GM12864 (cell line): ENCODE measurements around the gene NISCH.
A peak's percentile ranks its signal among the peaks of the same experiment; 100 is the strongest.

ENCODE experiments used
- DNase-seq: peaks from one replicate; pipeline ENCODE4 v3.0.0-alpha.2; 2011; ENCODE audit warnings: low read depth
- H3K4me3 ChIP-seq: 2 replicates; pipeline ENCODE4 v1.5.1; 2011; ENCODE audit warnings: mild to moderate bottlenecking, low read depth, low read length, control low read depth
- TF ChIP-seq, protein P1 (sequence below): IDR thresholded peaks from 2 replicates; pipeline ENCODE4 v1.5.1; 2011; ENCODE audit warnings: low read depth, mild to moderate bottlenecking, moderate library complexity, low read length, control low read depth, inconsistent platforms; ENCODE audit errors: missing control alignments

NISCH gene

DNA sequence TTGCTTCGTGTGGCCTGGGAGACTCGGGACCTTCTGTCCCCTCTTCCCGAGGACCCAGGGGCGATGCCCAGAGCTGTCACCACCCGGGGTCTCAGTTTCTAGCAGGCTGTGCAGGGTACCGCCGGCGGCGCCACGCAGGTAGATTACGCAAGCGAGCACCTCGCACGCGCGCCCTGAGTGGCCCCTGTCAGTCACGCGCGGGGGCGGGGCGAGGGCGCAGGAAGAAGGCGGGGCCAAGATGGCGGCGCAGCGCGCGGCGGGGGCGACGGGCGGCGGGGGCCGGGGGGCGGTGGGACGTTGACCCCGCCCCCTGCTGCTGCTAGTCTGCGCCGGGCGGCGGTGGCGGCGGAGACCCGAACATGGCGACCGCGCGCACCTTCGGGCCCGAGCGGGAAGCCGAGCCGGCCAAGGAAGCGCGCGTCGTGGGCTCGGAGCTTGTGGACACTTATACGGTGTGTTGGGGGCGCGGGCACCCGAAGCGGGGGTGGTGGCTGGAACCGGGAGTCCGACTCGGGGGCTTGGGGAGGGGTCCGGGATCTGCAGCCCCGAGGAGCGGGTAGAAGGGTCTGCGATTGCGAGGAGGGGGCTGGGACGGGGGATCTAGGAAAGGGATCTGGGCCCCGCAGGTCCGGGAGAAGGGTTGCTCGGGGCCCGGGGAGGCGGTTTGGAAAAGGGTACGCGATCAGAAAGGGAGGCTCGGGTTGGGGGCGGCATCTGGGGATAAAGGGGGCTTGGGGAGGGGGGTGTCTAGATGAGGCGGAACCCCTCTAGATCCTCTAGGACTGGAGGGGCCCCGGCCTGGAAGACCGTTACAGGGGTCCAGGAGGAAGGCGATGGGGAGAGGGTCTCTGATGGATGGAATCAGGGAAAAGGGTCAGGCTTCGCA lies at the start of gene NISCH:
TSS of gene NISCH (plus strand) at position 322 of the 886 bp plus-strand sequence. CDS start at position 360, 38 bp downstream.
- peak; percentile 43 for DNase-seq
- TF ChIP-seq, protein P1, sequence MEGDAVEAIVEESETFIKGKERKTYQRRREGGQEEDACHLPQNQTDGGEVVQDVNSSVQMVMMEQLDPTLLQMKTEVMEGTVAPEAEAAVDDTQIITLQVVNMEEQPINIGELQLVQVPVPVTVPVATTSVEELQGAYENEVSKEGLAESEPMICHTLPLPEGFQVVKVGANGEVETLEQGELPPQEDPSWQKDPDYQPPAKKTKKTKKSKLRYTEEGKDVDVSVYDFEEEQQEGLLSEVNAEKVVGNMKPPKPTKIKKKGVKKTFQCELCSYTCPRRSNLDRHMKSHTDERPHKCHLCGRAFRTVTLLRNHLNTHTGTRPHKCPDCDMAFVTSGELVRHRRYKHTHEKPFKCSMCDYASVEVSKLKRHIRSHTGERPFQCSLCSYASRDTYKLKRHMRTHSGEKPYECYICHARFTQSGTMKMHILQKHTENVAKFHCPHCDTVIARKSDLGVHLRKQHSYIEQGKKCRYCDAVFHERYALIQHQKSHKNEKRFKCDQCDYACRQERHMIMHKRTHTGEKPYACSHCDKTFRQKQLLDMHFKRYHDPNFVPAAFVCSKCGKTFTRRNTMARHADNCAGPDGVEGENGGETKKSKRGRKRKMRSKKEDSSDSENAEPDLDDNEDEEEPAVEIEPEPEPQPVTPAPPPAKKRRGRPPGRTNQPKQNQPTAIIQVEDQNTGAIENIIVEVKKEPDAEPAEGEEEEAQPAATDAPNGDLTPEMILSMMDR: no peak
- peak within 1 kb of the TSS; percentile 89 for H3K4me3 ChIP-seq

DNA sequence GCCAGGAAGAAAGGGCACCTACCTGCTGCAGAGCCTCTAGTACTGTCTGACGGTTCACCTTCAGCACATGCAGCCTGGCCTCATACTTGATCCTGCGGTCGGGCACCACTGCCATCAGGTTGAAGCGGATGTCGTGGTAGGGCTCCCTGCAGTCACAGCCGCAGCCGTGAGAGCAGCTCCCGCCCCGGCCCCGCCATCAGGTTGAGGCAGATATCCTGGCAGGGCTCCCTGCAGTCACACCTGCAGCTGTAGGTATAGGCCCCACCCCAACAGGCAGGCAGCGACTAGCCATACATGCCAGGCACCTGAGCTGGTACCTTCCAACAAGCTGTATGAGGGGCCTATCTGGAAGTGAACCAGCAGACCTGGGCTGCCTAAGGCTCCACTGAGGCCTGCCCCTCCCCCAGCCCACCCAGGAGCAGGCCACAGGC lies 49.2 kb upstream of the NISCH start:
- TF ChIP-seq, protein P1: no peak
- no peak overlapping the region for H3K4me3 ChIP-seq
- no peak for DNase-seq

DNA sequence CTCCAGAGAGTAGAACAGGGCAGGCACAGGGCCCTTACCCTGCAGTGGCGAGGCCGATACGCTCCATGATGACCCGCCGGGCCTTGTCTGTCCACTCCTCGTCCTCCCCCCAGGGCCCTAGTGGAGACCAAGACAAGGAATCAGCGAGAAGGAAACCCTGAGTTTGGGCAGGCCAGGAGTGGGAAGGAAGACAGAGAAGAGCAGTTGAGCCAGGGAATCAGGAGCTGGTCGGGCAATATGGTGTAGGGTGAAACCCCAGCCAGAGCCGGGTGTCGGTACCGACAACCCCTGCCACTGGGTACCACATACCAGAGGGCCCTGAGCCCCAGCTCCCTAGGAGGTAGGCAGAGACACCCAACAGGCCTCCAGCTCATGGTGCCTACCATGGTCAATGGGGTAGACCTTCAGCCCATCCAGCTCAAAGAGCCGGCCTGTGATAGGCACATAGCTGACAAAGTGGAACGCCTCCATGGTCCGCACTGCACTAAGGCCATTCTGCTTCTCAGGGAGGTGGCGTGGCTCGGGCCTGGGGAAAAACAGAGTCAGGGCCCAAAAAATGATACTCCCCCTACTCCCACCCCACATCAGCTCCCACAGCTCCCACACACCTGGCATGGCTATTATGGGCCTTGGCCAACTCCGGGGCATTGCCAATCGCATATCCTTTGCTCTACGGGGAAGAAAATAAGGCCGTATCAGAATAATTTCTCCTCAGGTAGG lies 48.5 kb upstream of the NISCH start:
- DNase-seq: no peak
- H3K4me3 ChIP-seq: no peak overlapping the region
- TF ChIP-seq, protein P1: no peak

DNA sequence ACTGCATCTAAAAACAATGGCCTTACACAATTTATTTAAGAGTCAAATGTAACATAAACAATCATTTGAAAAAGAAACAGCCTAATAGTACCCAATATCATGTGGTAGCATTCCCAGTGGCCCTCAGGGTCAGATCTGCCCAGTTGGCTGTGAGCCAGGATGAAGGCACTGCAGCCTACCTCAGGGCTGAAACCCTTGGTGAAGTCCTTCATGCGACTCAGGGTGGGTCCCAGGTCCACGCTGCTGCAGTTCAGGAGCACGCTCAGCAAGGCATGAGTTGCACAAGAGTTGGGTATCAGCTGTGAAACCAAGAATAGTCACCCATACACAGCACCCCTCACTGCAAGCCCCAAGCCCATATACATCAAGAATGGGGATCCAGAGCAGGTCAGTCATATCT lies 47.6 kb upstream of the NISCH start:
- no peak for DNase-seq
- H3K4me3 ChIP-seq: no peak overlapping the region
- TF ChIP-seq, protein P1: no peak

DNA sequence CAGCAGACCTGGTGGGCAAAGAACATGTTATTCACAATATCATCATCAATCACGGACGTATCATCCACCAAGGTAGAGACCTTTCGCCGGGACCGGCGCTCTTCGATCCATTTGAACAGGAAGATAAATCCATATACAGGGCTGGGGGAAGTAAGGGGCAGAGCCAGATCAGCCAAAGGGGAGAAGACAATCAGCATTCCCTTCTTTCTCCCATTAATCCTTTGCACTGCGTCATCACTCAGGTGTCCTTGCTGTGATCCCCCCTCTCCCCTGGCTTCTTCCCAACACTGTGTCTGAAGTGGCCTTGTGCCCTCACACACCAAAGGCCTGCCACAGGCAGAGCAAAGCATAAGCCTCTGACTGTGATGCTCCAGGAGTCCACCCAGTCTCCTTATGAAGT lies 46.9 kb upstream of the NISCH start:
- no peak for DNase-seq
- no peak overlapping the region; the same call in 1 of the 2 replicates for H3K4me3 ChIP-seq
- TF ChIP-seq, protein P1: no peak

DNA sequence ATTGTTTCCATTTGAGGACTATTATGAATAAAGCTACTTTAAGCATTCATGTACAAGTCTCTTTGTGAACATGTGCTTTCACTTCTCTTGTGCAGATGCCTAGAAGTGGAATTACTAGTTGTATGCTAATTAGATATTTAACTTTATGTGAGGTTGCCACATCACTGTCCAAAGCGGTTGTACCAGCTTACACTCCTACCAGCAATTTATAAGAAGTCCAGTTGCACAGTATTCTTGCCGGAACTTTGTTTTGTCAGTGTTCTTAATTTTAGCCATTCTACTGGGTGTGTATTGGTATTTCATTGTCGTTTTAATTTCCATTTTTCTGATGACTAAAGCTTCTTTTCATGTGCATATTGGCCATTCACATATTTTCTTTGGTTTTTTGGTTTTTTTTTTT lies 39.6 kb upstream of the NISCH start:
- TF ChIP-seq, protein P1: no peak
- no peak for DNase-seq
- no peak overlapping the region for H3K4me3 ChIP-seq

DNA sequence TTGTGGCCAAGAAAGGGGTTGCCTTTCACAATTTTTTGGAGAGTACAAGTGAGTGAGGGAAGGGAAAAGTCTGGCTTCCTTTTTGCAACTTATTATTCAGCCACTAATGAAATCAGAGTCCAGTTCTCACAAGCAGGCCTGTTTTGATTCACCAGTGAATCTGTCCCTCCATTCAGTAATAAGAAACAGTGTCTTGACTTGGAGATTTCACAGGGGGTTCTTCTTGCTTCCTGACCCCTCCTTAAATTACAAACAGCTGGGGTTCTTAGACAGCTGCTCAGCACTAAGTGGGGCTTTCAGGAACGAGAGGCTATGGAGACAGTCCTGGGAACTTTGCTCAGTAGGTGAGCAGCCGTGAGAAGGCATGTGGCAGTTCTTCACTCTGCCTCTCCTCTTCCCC lies 35.0 kb upstream of the NISCH start:
- no peak for DNase-seq
- TF ChIP-seq, protein P1: no peak
- no peak overlapping the region for H3K4me3 ChIP-seq
